ENCODE measurements around the gene LRIG1. TPM values are rescaled to one million over a fixed set of nuclear protein-coding genes. Genes with fewer than 3 reads are reported as not detected.

LRIG1 gene
- total and polyA plus RNA-seq, 2 donors from 2014 or later: 8.2 to 20.6 TPM

DNA sequence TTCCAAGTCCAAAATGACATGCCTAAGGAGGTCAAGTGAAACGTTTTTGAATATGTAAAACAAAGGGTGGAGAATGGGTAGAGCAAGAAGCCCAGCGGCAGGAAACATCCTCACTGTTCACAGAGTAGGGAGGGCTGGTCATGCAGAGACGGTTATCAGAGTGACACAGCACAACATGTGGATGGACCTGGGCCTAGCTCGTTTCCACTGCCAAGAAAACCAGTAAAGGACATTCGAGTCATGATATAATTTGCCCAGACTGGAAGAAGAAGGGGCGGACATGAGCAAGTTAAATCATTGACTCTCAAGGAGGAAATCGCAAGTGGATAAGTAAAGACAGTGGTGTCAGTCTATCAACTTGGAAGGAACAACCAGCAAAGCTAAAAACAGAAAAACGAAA lies 89.3 kb downstream of the LRIG1 start:
- intact Hi-C loops (cut with DNase I): no loop called here
- FAIRE-seq (no peak), DNase-seq (peak in 1 of 5 donors; percentile 4)
- no peak overlapping the region for H3K9ac ChIP-seq (ENCODE audit: low read length in 3 of 3)
- TF ChIP-seq, protein P1, sequence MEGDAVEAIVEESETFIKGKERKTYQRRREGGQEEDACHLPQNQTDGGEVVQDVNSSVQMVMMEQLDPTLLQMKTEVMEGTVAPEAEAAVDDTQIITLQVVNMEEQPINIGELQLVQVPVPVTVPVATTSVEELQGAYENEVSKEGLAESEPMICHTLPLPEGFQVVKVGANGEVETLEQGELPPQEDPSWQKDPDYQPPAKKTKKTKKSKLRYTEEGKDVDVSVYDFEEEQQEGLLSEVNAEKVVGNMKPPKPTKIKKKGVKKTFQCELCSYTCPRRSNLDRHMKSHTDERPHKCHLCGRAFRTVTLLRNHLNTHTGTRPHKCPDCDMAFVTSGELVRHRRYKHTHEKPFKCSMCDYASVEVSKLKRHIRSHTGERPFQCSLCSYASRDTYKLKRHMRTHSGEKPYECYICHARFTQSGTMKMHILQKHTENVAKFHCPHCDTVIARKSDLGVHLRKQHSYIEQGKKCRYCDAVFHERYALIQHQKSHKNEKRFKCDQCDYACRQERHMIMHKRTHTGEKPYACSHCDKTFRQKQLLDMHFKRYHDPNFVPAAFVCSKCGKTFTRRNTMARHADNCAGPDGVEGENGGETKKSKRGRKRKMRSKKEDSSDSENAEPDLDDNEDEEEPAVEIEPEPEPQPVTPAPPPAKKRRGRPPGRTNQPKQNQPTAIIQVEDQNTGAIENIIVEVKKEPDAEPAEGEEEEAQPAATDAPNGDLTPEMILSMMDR (IDR thresholded peaks at IDR 0.05; ENCODE audit: borderline replicate concordance, extremely low read depth, insufficient read depth): no peak
- no peaks in the 10 kb centered on the region for H3K4me1 ChIP-seq (ENCODE audit: control insufficient read depth in 2 of 3, insufficient read depth in 2 of 3, low read depth in 1 of 3, low read length in 3 of 3)
- no peak overlapping the region for H3K27ac ChIP-seq (ENCODE audit: low read depth in 2 of 2, low read length in 2 of 2)
- peaks cover 0 to 16% (median 8%) of the 10 kb centered on the region in 3 donors for H3K36me3 ChIP-seq (ENCODE audit: control insufficient read depth in 2 of 3, insufficient read depth in 3 of 3, low read length in 3 of 3)
- H3K4me3 ChIP-seq (ENCODE audit: low read length in 3 of 3): no peak overlapping the region
- no peaks in the 10 kb centered on the region for H3K9me3 ChIP-seq (ENCODE audit: control insufficient read depth in 2 of 3, insufficient read depth in 1 of 3, low read length in 3 of 3)
- H3K27me3 ChIP-seq (ENCODE audit: control insufficient read depth, insufficient read depth, low read length): no peaks in the 10 kb centered on the region

DNA sequence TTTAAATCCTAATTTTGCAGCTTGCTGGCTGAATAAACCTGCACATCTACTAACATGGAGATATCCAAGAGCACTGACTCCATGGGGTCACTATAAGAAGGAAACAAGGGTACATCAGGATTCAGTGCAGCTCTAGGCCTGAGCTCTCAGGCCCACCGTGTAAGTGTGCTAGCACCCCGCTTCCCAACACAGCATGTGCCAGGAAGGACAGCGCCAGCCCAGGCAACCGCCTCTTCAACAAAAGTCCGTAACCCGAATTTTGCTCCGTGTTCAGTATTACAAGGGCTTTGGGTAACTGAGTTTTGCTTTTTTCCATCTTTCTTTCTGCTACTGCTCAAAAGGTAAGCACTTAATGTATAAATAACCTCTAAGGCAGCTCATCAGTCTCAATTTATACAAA lies 89.8 kb downstream of the LRIG1 start:
- no peak overlapping the region for H3K27ac ChIP-seq (ENCODE audit: low read depth in 2 of 2, low read length in 2 of 2)
- DNase-seq (no peak), FAIRE-seq (no peak)
- TF ChIP-seq, protein P1 (IDR thresholded peaks at IDR 0.05; ENCODE audit: borderline replicate concordance, extremely low read depth, insufficient read depth): no peak
- H3K36me3 ChIP-seq (ENCODE audit: control insufficient read depth in 2 of 3, insufficient read depth in 3 of 3, low read length in 3 of 3): peaks cover 0 to 21% (median 8%) of the 10 kb centered on the region in 3 donors
- H3K27me3 ChIP-seq (ENCODE audit: control insufficient read depth, insufficient read depth, low read length): no peaks in the 10 kb centered on the region
- no peaks in the 10 kb centered on the region for H3K9me3 ChIP-seq (ENCODE audit: control insufficient read depth in 2 of 3, insufficient read depth in 1 of 3, low read length in 3 of 3)
- H3K4me1 ChIP-seq (ENCODE audit: control insufficient read depth in 2 of 3, insufficient read depth in 2 of 3, low read depth in 1 of 3, low read length in 3 of 3): no peaks in the 10 kb centered on the region
- intact Hi-C loops (cut with DNase I): no loop called here
- no peak overlapping the region for H3K4me3 ChIP-seq (ENCODE audit: low read length in 3 of 3)
- H3K9ac ChIP-seq (ENCODE audit: low read length in 3 of 3): no peak overlapping the region

DNA sequence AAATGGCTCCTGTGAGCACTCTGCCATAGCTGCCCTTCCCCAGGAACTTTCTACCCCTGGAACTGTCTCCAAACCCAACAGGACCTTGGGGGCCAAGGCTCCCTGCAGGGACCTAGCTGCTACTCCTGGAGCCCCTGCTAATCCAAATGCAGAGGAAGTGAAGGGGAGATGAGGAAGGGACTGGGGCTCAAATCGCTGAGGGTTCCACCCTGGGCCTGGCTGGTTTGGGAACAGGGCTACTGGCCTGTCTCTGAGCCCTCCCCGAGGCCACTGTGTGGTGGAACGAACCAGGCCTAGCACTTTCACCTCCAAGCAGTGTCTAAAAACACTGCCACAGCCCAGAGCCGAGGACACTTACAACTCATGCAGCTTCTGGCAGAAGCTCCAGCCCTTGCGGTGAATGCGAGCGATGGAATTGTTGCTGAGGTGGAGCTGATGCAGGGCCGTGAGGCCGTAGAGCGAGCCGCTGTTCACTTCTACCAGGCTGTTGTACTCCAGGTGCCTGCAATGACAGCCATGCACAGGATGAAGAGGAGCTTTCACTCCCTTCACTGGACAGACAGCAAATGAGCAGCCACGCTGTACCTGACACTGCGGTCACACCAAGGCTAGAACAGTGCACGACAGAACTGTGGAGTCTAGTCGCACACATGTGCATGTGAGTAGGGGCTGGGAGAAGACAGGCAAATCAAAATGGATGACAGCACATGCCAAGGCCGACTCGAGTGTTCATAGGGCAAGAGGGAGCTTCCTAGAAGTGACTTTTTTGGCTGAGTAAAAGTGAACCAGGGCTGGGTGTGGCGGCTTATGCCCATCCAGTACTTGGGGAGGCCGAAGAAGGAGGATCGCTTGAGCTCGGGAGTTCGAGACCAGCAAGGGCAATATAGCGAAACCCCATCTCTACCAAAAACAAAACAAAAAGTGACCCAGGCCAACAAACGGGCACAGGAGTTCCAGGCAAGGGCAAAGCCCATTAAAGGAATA lies 90.8 kb downstream of the LRIG1 start:
- TF ChIP-seq, protein P1 (IDR thresholded peaks at IDR 0.05; ENCODE audit: borderline replicate concordance, extremely low read depth, insufficient read depth): no peak
- Histone ChIP-seq H3K9me3 (ENCODE audit: control insufficient read depth in 2 of 3, insufficient read depth in 1 of 3, low read length in 3 of 3) (no peaks in the 10 kb centered on the region), H3K36me3 (ENCODE audit: control insufficient read depth in 2 of 3, insufficient read depth in 3 of 3, low read length in 3 of 3) (peaks cover 0 to 22% (median 8%) of the 10 kb centered on the region in 3 donors), H3K4me1 (ENCODE audit: control insufficient read depth in 2 of 3, insufficient read depth in 2 of 3, low read depth in 1 of 3, low read length in 3 of 3) (no peaks in the 10 kb centered on the region), H3K27me3 (ENCODE audit: control insufficient read depth, insufficient read depth, low read length) (no peaks in the 10 kb centered on the region), H3K4me3 (ENCODE audit: low read length in 3 of 3) (no peak overlapping the region), H3K27ac (ENCODE audit: low read depth in 2 of 2, low read length in 2 of 2) (no peak overlapping the region), H3K9ac (ENCODE audit: low read length in 3 of 3) (no peak overlapping the region)
- intact Hi-C loops (cut with DNase I): loop anchor here (10.0 kb wide), 1 partner anchor 405 kb away; no protein-coding TSS in a partner anchor
- peak in 1 of 5 donors; percentile 20 for DNase-seq
- no peak for FAIRE-seq
